ENCODE results near the gene SSX2IP.
A peak's percentile ranks its signal among the peaks of the same experiment; 100 is the strongest.

Gene SSX2IP

GRCh38 chr1:84615790-84616189, 74.5 kb downstream of the SSX2IP start:
- no peaks in the 10 kb centered on the region for H3K9me3 ChIP-seq (ENCODE audit: control insufficient read depth in 2 of 2, low read length in 2 of 2)
- H3K36me3 ChIP-seq (ENCODE audit: control insufficient read depth in 2 of 2, insufficient read depth in 2 of 2, low read length in 2 of 2): no peaks in the 10 kb centered on the region
- no peak overlapping the region for H3K9ac ChIP-seq (ENCODE audit: low read length in 2 of 2)
- peaks cover 24% of the 10 kb centered on the region for H3K4me1 ChIP-seq (ENCODE audit: control insufficient read depth, insufficient read depth, low read length)
- H3K4me3 ChIP-seq (ENCODE audit: low read length in 2 of 2): no peak overlapping the region
- no peaks in the 10 kb centered on the region for H3K27me3 ChIP-seq (ENCODE audit: control insufficient read depth in 1 of 2, insufficient read depth in 2 of 2, low read length in 2 of 2)
- H3K27ac ChIP-seq (ENCODE audit: low read length): no peak overlapping the region

GRCh38 chr1:84613887-84614286, 76.4 kb downstream of the SSX2IP start:
- H3K27ac ChIP-seq (ENCODE audit: low read length): no peak overlapping the region
- no peaks in the 10 kb centered on the region for H3K9me3 ChIP-seq (ENCODE audit: control insufficient read depth in 2 of 2, low read length in 2 of 2)

GRCh38 chr1:84613026-84613425, 77.2 kb downstream of the SSX2IP start:
- H3K9ac ChIP-seq (ENCODE audit: low read length in 2 of 2): no peak overlapping the region
- H3K27me3 ChIP-seq (ENCODE audit: control insufficient read depth in 1 of 2, insufficient read depth in 2 of 2, low read length in 2 of 2): no peaks in the 10 kb centered on the region
- no peaks in the 10 kb centered on the region for H3K36me3 ChIP-seq (ENCODE audit: control insufficient read depth in 2 of 2, insufficient read depth in 2 of 2, low read length in 2 of 2)
- H3K4me3 ChIP-seq (ENCODE audit: low read length in 2 of 2): no peak overlapping the region
- no peak overlapping the region for H3K27ac ChIP-seq (ENCODE audit: low read length)
- peaks cover 6% of the 10 kb centered on the region for H3K4me1 ChIP-seq (ENCODE audit: control insufficient read depth, insufficient read depth, low read length)
- H3K9me3 ChIP-seq (ENCODE audit: control insufficient read depth in 2 of 2, low read length in 2 of 2): no peaks in the 10 kb centered on the region

More at GRCh38 chr1:84613887-84614286, 76.4 kb downstream of the SSX2IP start:
- H3K36me3 ChIP-seq (ENCODE audit: control insufficient read depth in 2 of 2, insufficient read depth in 2 of 2, low read length in 2 of 2): no peaks in the 10 kb centered on the region
- no peak overlapping the region for H3K9ac ChIP-seq (ENCODE audit: low read length in 2 of 2)
- no peak overlapping the region for H3K4me3 ChIP-seq (ENCODE audit: low read length in 2 of 2)
- no peaks in the 10 kb centered on the region for H3K27me3 ChIP-seq (ENCODE audit: control insufficient read depth in 1 of 2, insufficient read depth in 2 of 2, low read length in 2 of 2)
- H3K4me1 ChIP-seq (ENCODE audit: control insufficient read depth, insufficient read depth, low read length): peaks cover 9% of the 10 kb centered on the region

- Histone ChIP-seq H3K36me3 (ENCODE audit: control insufficient read depth in 2 of 2, insufficient read depth in 2 of 2, low read length in 2 of 2) (no peaks in the 10 kb centered on the region), H3K9ac (ENCODE audit: low read length in 2 of 2) (no peak overlapping the region), H3K27me3 (ENCODE audit: control insufficient read depth in 1 of 2, insufficient read depth in 2 of 2, low read length in 2 of 2) (no peaks in the 10 kb centered on the region), H3K4me3 (ENCODE audit: low read length in 2 of 2) (peak overlapping the region in 1 of 2 donors; percentile 16), H3K27ac (ENCODE audit: low read length) (peak overlapping the region; percentile 19), H3K4me1 (ENCODE audit: control insufficient read depth, insufficient read depth, low read length) (no peaks in the 10 kb centered on the region), H3K9me3 (ENCODE audit: control insufficient read depth in 2 of 2, low read length in 2 of 2) (no peaks in the 10 kb centered on the region)
Measured at GRCh38 chr1:84611796-84612195, 78.5 kb downstream of the SSX2IP start.

- H3K4me1 ChIP-seq (ENCODE audit: control insufficient read depth, insufficient read depth, low read length): no peaks in the 10 kb centered on the region
- no peaks in the 10 kb centered on the region for H3K27me3 ChIP-seq (ENCODE audit: control insufficient read depth in 1 of 2, insufficient read depth in 2 of 2, low read length in 2 of 2)
- H3K9ac ChIP-seq (ENCODE audit: low read length in 2 of 2): no peak overlapping the region
- H3K36me3 ChIP-seq (ENCODE audit: control insufficient read depth in 2 of 2, insufficient read depth in 2 of 2, low read length in 2 of 2): no peaks in the 10 kb centered on the region
- no peak overlapping the region for H3K4me3 ChIP-seq (ENCODE audit: low read length in 2 of 2)
- peak overlapping the region; percentile 19 for H3K27ac ChIP-seq (ENCODE audit: low read length)
- H3K9me3 ChIP-seq (ENCODE audit: control insufficient read depth in 2 of 2, low read length in 2 of 2): no peaks in the 10 kb centered on the region
Measured at GRCh38 chr1:84611091-84611490, 79.2 kb downstream of the SSX2IP start.

GRCh38 chr1:84606977-84607376, 83.3 kb downstream of the SSX2IP start:
- H3K36me3 ChIP-seq (ENCODE audit: control insufficient read depth in 2 of 2, insufficient read depth in 2 of 2, low read length in 2 of 2): no peaks in the 10 kb centered on the region
- H3K9me3 ChIP-seq (ENCODE audit: control insufficient read depth in 2 of 2, low read length in 2 of 2): peaks cover 0 to 4% of the 10 kb centered on the region in 2 donors
- peaks cover 24% of the 10 kb centered on the region for H3K4me1 ChIP-seq (ENCODE audit: control insufficient read depth, insufficient read depth, low read length)
- no peaks in the 10 kb centered on the region for H3K27me3 ChIP-seq (ENCODE audit: control insufficient read depth in 1 of 2, insufficient read depth in 2 of 2, low read length in 2 of 2)
- no peak overlapping the region for H3K4me3 ChIP-seq (ENCODE audit: low read length in 2 of 2)
- H3K9ac ChIP-seq (ENCODE audit: low read length in 2 of 2): no peak overlapping the region
- no peak overlapping the region for H3K27ac ChIP-seq (ENCODE audit: low read length)

- H3K27ac ChIP-seq (ENCODE audit: low read length): peak overlapping the region; percentile 75
- H3K27me3 ChIP-seq (ENCODE audit: control insufficient read depth in 1 of 2, insufficient read depth in 2 of 2, low read length in 2 of 2): no peaks in the 10 kb centered on the region
- H3K36me3 ChIP-seq (ENCODE audit: control insufficient read depth in 2 of 2, insufficient read depth in 2 of 2, low read length in 2 of 2): no peaks in the 10 kb centered on the region
- H3K4me3 ChIP-seq (ENCODE audit: low read length in 2 of 2): no peak overlapping the region
- H3K9ac ChIP-seq (ENCODE audit: low read length in 2 of 2): no peak overlapping the region
- peaks cover 0 to 4% of the 10 kb centered on the region in 2 donors for H3K9me3 ChIP-seq (ENCODE audit: control insufficient read depth in 2 of 2, low read length in 2 of 2)
- peaks cover 24% of the 10 kb centered on the region for H3K4me1 ChIP-seq (ENCODE audit: control insufficient read depth, insufficient read depth, low read length)
Measured at GRCh38 chr1:84605157-84605556, 85.1 kb downstream of the SSX2IP start.

- H3K4me3 ChIP-seq (ENCODE audit: low read length in 2 of 2): peak overlapping the region; percentile 57 to 67
- H3K9ac ChIP-seq (ENCODE audit: low read length in 2 of 2): peak overlapping the region; percentile 47 to 58
- H3K4me1 ChIP-seq (ENCODE audit: control insufficient read depth, insufficient read depth, low read length): peaks cover 26% of the 10 kb centered on the region
- peak overlapping the region; percentile 75 for H3K27ac ChIP-seq (ENCODE audit: low read length)
- peaks cover 0 to 4% of the 10 kb centered on the region in 2 donors for H3K9me3 ChIP-seq (ENCODE audit: control insufficient read depth in 2 of 2, low read length in 2 of 2)
- H3K27me3 ChIP-seq (ENCODE audit: control insufficient read depth in 1 of 2, insufficient read depth in 2 of 2, low read length in 2 of 2): no peaks in the 10 kb centered on the region
- no peaks in the 10 kb centered on the region for H3K36me3 ChIP-seq (ENCODE audit: control insufficient read depth in 2 of 2, insufficient read depth in 2 of 2, low read length in 2 of 2)
Measured at GRCh38 chr1:84603941-84604830, 86.1 kb downstream of the SSX2IP start.

- H3K9me3 ChIP-seq (ENCODE audit: control insufficient read depth in 2 of 2, low read length in 2 of 2): peaks cover 0 to 4% of the 10 kb centered on the region in 2 donors
- peak overlapping the region; percentile 75 for H3K27ac ChIP-seq (ENCODE audit: low read length)
Measured at GRCh38 chr1:84603223-84603622, 87.0 kb downstream of the SSX2IP start.

GRCh38 chr1:84600796-84601195, 89.5 kb downstream of the SSX2IP start:
- no peaks in the 10 kb centered on the region for H3K36me3 ChIP-seq (ENCODE audit: control insufficient read depth in 2 of 2, insufficient read depth in 2 of 2, low read length in 2 of 2)
- H3K9me3 ChIP-seq (ENCODE audit: control insufficient read depth in 2 of 2, low read length in 2 of 2): peaks cover 0 to 4% of the 10 kb centered on the region in 2 donors
- H3K27me3 ChIP-seq (ENCODE audit: control insufficient read depth in 1 of 2, insufficient read depth in 2 of 2, low read length in 2 of 2): no peaks in the 10 kb centered on the region
- H3K4me3 ChIP-seq (ENCODE audit: low read length in 2 of 2): no peak overlapping the region
- no peak overlapping the region for H3K27ac ChIP-seq (ENCODE audit: low read length)
- H3K9ac ChIP-seq (ENCODE audit: low read length in 2 of 2): no peak overlapping the region
- H3K4me1 ChIP-seq (ENCODE audit: control insufficient read depth, insufficient read depth, low read length): peaks cover 37% of the 10 kb centered on the region

More at GRCh38 chr1:84603223-84603622, 87.0 kb downstream of the SSX2IP start:
- no peaks in the 10 kb centered on the region for H3K27me3 ChIP-seq (ENCODE audit: control insufficient read depth in 1 of 2, insufficient read depth in 2 of 2, low read length in 2 of 2)
- H3K9ac ChIP-seq (ENCODE audit: low read length in 2 of 2): peak overlapping the region; percentile 7 to 58
- peaks cover 34% of the 10 kb centered on the region for H3K4me1 ChIP-seq (ENCODE audit: control insufficient read depth, insufficient read depth, low read length)
- peak overlapping the region; percentile 57 to 67 for H3K4me3 ChIP-seq (ENCODE audit: low read length in 2 of 2)
- no peaks in the 10 kb centered on the region for H3K36me3 ChIP-seq (ENCODE audit: control insufficient read depth in 2 of 2, insufficient read depth in 2 of 2, low read length in 2 of 2)

All from stomach smooth muscle (tissue), 2 donors.